Psoas muscle (tissue), 8 donors: ENCODE results near the gene CERS4. TPM values are rescaled to one million over a fixed set of nuclear protein-coding genes. Genes with fewer than 3 reads are reported as not detected.

Experiments
- ATAC-seq, 4 donors: fragments of 200-7000 bp; cut with Tn5 transposase; one replicate each; pipeline ENCODE4 v1.9.1; 2020; ENCODE audit warnings: moderate library complexity in 3 of 4, mild to moderate bottlenecking in 2 of 4
- DNase-seq, 2 donors: peaks; one replicate each; pipeline ENCODE4 v3.0.0-alpha.2; 2020
- H3K27ac ChIP-seq: fragments of 200-600 bp; one replicate; pipeline ENCODE4 v1.8.0; 2022
- H3K27me3 ChIP-seq, 3 donors: fragments of 200-600 bp in 1 of 3; one replicate each; pipeline versions ENCODE4 v1.6.1 to v1.8.0; 2013 to 2022; ENCODE audit warnings: low read length in 2 of 3, mild to moderate bottlenecking in 2 of 3, moderate library complexity in 1 of 3; ENCODE audit not compliant: insufficient read depth in 3 of 3
- H3K36me3 ChIP-seq, 2 donors: fragments of 200-600 bp in 1 of 2; one replicate each; pipeline versions ENCODE4 v1.6.1 to v1.8.0; 2013 to 2022; ENCODE audit warnings: low read depth in 1 of 2, mild to moderate bottlenecking in 1 of 2, moderate library complexity in 1 of 2; ENCODE audit not compliant: insufficient read depth in 1 of 2
- H3K4me1 ChIP-seq: fragments of 200-600 bp; one replicate; pipeline ENCODE4 v1.8.0; 2022
- H3K4me3 ChIP-seq: fragments of 200-600 bp; one replicate; pipeline ENCODE4 v1.8.0; 2022; ENCODE audit warnings: mild to moderate bottlenecking
- H3K9me3 ChIP-seq: fragments of 200-600 bp; one replicate; pipeline ENCODE4 v1.8.0; 2022
- WGBS, 3 donors: extraction: QIAGEN DNeasy Blood & Tissue Kit; methylation state at CpG; one replicate each; pipeline versions ENCODE4 v1.1.6 to v1.1.7; 2013; 5-methylcytosine and 5-hydroxymethylcytosine counted together
- intact Hi-C, 2 donors: fragments of 100-400 bp; cut with DNase I; formaldehyde crosslinking; loops; one replicate each; pipeline versions ENCODE4 v1.11.0 to v1.14.2; 2022
- long read RNA-seq, 2 donors: library from polyadenylated mRNA; unstranded; transcript quantifications; one replicate each; pipeline ENCODE4 v2.0.0, GENCODE V29; 2021
- polyA plus RNA-seq, 3 donors: library from polyadenylated mRNA; stranded (reverse); fragments of 200-250 nt; gene quantifications; one replicate each; pipeline ENCODE4 v1.2.3, GENCODE V29; 2013
- total RNA-seq, 4 donors: library from RNA; stranded (reverse); fragmentation: NEBNext Ultra II Directional in 2 of 4; extraction: Animal tissue kit (Norgen Biotek cat#: 25700) in 2 of 4; gene quantifications; one replicate each; pipeline versions ENCODE4 v1.2.1 to v1.2.4, GENCODE V29; 2021 to 2023
- TF ChIP-seq, protein P1 (sequence below): fragments of 200-600 bp; IDR thresholded peaks from one replicate; pipeline ENCODE4 v1.8.0; 2022; ENCODE audit warnings: antibody characterized with exemption
- donor health status: healthy with polysubstance abuse.
- donor health status: DM: no; HTN: no; CAD: no; lungs with moderate emphysema.
- donor health status: Bipolar disorder and iron deficiency.
- donor health status: healthy.
- donor health status: DM: yes; HTN: yes; CAD: no.
- donor health status: DM: no; HTN: no; CAD: no.
- donor health status: DM: no; HTN: no; CAD: no.
- donor health status: DM: yes; HTN: yes; CAD: no.

CERS4 gene
- total RNA-seq (1 to 10 TPM; 2.1 to 4.8 (median 3.6) TPM), polyA plus RNA-seq (1 to 10 TPM; 1.1 to 2.8 (median 1.3) TPM)
- long read RNA-seq, donor 1: 0 reads
- long read RNA-seq, donor 2, partial matches to known transcripts: 0 of 2 reads
- long read RNA-seq, donor 2, other reads (novel, unspliced or antisense): 1 of 2 reads

DNA sequence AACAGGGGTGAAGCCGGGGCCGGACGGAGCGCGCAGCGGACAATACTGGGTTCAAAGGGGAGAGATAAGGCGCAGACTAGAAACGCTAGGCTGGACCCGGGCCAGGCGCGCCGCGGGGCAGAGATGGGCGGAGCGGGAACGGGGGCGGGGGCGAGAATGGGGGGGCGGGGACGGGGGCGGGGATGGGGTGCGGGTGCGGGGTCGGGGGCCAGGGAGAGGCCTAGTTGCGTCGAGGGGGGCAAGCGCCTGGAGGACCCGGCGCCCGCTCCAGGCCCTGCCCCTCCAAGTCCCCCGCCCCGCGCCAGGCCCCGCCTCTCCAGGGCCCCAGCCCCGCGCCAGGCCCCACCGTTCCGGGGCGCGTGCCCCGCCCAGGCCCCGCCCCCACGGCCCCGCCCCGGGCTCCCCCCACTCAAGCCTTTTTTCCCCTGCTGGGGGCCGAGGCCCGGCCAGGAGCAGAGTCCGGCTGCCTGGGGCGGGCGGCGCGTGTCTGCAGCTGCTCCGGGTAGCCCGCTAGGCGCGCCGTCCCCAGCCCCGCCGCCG is at the start of gene CERS4:
CERS4 (plus strand) TSS at position 449 of the 540 bp plus-strand sequence. CDS start 41,707 bp downstream, outside the sequence.
- DNase-seq (peak; percentile 78 to 81), ATAC-seq (peak; percentile 68 to 88 (median 75))
- TF ChIP-seq, protein P1, sequence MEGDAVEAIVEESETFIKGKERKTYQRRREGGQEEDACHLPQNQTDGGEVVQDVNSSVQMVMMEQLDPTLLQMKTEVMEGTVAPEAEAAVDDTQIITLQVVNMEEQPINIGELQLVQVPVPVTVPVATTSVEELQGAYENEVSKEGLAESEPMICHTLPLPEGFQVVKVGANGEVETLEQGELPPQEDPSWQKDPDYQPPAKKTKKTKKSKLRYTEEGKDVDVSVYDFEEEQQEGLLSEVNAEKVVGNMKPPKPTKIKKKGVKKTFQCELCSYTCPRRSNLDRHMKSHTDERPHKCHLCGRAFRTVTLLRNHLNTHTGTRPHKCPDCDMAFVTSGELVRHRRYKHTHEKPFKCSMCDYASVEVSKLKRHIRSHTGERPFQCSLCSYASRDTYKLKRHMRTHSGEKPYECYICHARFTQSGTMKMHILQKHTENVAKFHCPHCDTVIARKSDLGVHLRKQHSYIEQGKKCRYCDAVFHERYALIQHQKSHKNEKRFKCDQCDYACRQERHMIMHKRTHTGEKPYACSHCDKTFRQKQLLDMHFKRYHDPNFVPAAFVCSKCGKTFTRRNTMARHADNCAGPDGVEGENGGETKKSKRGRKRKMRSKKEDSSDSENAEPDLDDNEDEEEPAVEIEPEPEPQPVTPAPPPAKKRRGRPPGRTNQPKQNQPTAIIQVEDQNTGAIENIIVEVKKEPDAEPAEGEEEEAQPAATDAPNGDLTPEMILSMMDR: no peak
- peaks cover 0 to 17% (median 6%) of the 10 kb centered on the region in 3 donors for H3K27me3 ChIP-seq
- H3K4me1 ChIP-seq: no peaks in the 10 kb centered on the region
- H3K27ac ChIP-seq: no peak within 1 kb of the TSS
- H3K36me3 ChIP-seq: no peaks in the 10 kb centered on the region
- H3K9me3 ChIP-seq: no peaks in the 10 kb centered on the region
- H3K4me3 ChIP-seq: peak within 1 kb of the TSS; percentile 73
- WGBS, 3 donors: 0 to 1% (median 0%) methylated on average over 8 to 60 of the region's 60 CpGs
- intact Hi-C loops: no loop called here

DNA sequence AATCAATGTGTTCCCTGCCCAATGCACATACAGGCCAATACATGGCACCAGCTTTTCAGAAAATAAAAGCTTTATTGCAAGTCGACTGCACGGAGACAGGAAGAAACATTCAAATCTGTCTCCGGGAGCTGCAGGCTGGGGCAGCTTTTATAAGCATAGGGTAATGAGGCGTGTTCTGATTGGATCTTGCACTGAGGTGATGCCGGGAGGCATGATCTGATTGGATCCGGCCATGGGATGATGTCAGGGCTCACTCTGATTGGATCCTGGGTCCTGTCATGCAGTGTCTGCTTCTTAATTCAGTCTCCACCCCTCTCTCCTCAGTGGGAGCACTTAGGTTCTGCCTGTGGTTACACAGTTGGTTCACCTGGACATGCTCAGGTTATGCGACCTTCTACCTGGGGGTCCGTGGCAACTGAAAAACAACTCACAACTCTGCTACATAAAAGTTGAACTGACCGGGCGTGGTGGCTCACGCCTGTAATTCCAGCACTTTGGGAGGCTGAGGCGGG is 48.0 kb upstream of the CERS4 start:
- H3K9me3 ChIP-seq: no peaks in the 10 kb centered on the region
- no peak overlapping the region for H3K4me3 ChIP-seq
- no peak overlapping the region for H3K27ac ChIP-seq
- H3K36me3 ChIP-seq: no peaks in the 10 kb centered on the region
- WGBS, 3 donors: 60 to 73% (median 66%) methylated on average over 12 of the region's 12 CpGs
- TF ChIP-seq, protein P1: no peak
- DNase-seq: no peak
- no peaks in the 10 kb centered on the region for H3K4me1 ChIP-seq
- intact Hi-C loops: no loop called here
- ATAC-seq: no peak
- H3K27me3 ChIP-seq: no peaks in the 10 kb centered on the region

DNA sequence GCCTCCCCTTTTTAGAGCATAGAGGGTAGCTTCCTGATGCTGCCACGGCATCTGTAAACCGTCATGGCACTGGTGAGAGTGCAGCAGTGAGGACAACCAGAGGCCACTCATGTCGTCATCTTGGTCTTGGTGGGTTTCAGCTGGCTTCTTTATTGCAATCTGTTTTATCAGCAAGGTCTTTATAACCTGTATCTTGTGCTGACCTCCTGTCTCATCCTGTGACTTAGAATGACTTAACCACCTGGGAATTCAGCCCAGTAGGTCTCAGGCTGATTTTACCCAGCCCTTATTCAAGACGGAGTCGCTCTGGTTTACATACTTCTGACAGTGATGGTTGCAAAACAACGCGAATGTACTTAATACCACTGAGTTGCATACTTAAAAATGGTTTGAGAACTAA is 45.4 kb upstream of the CERS4 start:
- DNase-seq (no peak), ATAC-seq (no peak)
- no peaks in the 10 kb centered on the region for H3K36me3 ChIP-seq
- TF ChIP-seq, protein P1: no peak
- WGBS, 3 donors: 52 to 66% (median 57%) methylated on average over 7 of the region's 7 CpGs
- no peak overlapping the region for H3K4me3 ChIP-seq
- intact Hi-C loops: no loop called here
- no peaks in the 10 kb centered on the region for H3K9me3 ChIP-seq
- H3K4me1 ChIP-seq: no peaks in the 10 kb centered on the region
- no peak overlapping the region for H3K27ac ChIP-seq
- H3K27me3 ChIP-seq: no peaks in the 10 kb centered on the region

GRCh38 chr19:8167985-8168384 is 41.2 kb upstream of the CERS4 start:
- Histone ChIP-seq H3K27ac (no peak overlapping the region), H3K9me3 (no peaks in the 10 kb centered on the region), H3K4me3 (no peak overlapping the region), H3K27me3 (no peaks in the 10 kb centered on the region), H3K4me1 (no peaks in the 10 kb centered on the region), H3K36me3 (no peaks in the 10 kb centered on the region)
- 34 to 52% (median 47%) methylated on average over 6 of the region's 6 CpGs for WGBS, 3 donors
- DNase-seq (no peak), ATAC-seq (no peak)
- TF ChIP-seq, protein P1: no peak
- intact Hi-C loops: no loop called here
